ENCODE measurements around the gene NLGN1.

Gene NLGN1

GRCh38 chr3:174072675-174073074 is 675.1 kb downstream of the NLGN1 start:
- DNase-seq (ENCODE audit: low read depth, low spot score), result no peak

- DNase-seq (ENCODE audit: low read depth, low spot score), result no peak
Observed at GRCh38 chr3:174083706-174084105, 686.2 kb downstream of the NLGN1 start.

GRCh38 chr3:174089592-174089991 is 692.0 kb downstream of the NLGN1 start:
- DNase-seq (ENCODE audit: low read depth, low spot score), result no peak

GRCh38 chr3:174094669-174095068 is 697.1 kb downstream of the NLGN1 start:
- DNase-seq (ENCODE audit: low read depth, low spot score), result no peak

- DNase-seq (ENCODE audit: low read depth, low spot score), result no peak
Observed at GRCh38 chr3:174097686-174098085, 700.1 kb downstream of the NLGN1 start.

- DNase-seq (ENCODE audit: low read depth, low spot score), result no peak
Observed at GRCh38 chr3:174098746-174099145, 701.2 kb downstream of the NLGN1 start.

- no peak for DNase-seq (ENCODE audit: low read depth, low spot score)
Observed at GRCh38 chr3:174099724-174100123, 702.2 kb downstream of the NLGN1 start.

GRCh38 chr3:174100744-174101143 is 703.2 kb downstream of the NLGN1 start:
- no peak for DNase-seq (ENCODE audit: low read depth, low spot score)

GRCh38 chr3:174101244-174101643 is 703.7 kb downstream of the NLGN1 start:
- DNase-seq (ENCODE audit: low read depth, low spot score), result no peak

GRCh38 chr3:174102274-174102673 is 704.7 kb downstream of the NLGN1 start:
- DNase-seq (ENCODE audit: low read depth, low spot score), result no peak

GRCh38 chr3:174102866-174103265 is 705.3 kb downstream of the NLGN1 start:
- no peak for DNase-seq (ENCODE audit: low read depth, low spot score)

- DNase-seq (ENCODE audit: low read depth, low spot score), result no peak
Observed at GRCh38 chr3:174110761-174111160, 713.2 kb downstream of the NLGN1 start.

GRCh38 chr3:174111776-174112175 is 714.2 kb downstream of the NLGN1 start:
- no peak for DNase-seq (ENCODE audit: low read depth, low spot score)

GRCh38 chr3:174116421-174116820 is 718.9 kb downstream of the NLGN1 start:
- DNase-seq (ENCODE audit: low read depth, low spot score), result no peak

- DNase-seq (ENCODE audit: low read depth, low spot score), result no peak
Observed at GRCh38 chr3:174120997-174121396, 723.5 kb downstream of the NLGN1 start.

GRCh38 chr3:174122411-174122810 is 724.9 kb downstream of the NLGN1 start:
- no peak for DNase-seq (ENCODE audit: low read depth, low spot score)

GRCh38 chr3:174125267-174125824 is 727.8 kb downstream of the NLGN1 start:
- peak; percentile 7 for DNase-seq (ENCODE audit: low read depth, low spot score)

- no peak for DNase-seq (ENCODE audit: low read depth, low spot score)
Observed at GRCh38 chr3:174126990-174127758, 729.6 kb downstream of the NLGN1 start.

GRCh38 chr3:174132006-174132405 is 734.5 kb downstream of the NLGN1 start:
- no peak for DNase-seq (ENCODE audit: low read depth, low spot score)

- DNase-seq (ENCODE audit: low read depth, low spot score), result no peak
Observed at GRCh38 chr3:174132421-174133042, 735.0 kb downstream of the NLGN1 start.

- DNase-seq (ENCODE audit: low read depth, low spot score), result no peak
Observed at GRCh38 chr3:174146008-174146407, 748.5 kb downstream of the NLGN1 start.

GRCh38 chr3:174147798-174148197 is 750.3 kb downstream of the NLGN1 start:
- no peak for DNase-seq (ENCODE audit: low read depth, low spot score)

GRCh38 chr3:174153871-174154270 is 756.3 kb downstream of the NLGN1 start:
- no peak for DNase-seq (ENCODE audit: low read depth, low spot score)

Measured in smooth muscle cell of the brain vasculature (primary cell).